HTR-8/SVneo (cell line): ENCODE results near the gene STAMBPL1.
A peak's percentile ranks its signal among the peaks of the same experiment; 100 is the strongest.
"Not testable (repeated sequence)": the region's sequence is repeated elsewhere in the genome, so short reads cannot be mapped to it uniquely, and the experiment has no call there.

Experiments
- DNase-seq: peaks from one replicate; pipeline ENCODE4 v3.0.0; 2011; ENCODE audit warnings: low spot score, mixed read lengths; ENCODE audit not compliant: insufficient read length
- FAIRE-seq: peaks from 2 replicates; lab custom pipeline; 2011; peaks lifted over from hg19 to GRCh38; lab: Jason Lieb, UNC

The STAMBPL1 gene

DNA sequence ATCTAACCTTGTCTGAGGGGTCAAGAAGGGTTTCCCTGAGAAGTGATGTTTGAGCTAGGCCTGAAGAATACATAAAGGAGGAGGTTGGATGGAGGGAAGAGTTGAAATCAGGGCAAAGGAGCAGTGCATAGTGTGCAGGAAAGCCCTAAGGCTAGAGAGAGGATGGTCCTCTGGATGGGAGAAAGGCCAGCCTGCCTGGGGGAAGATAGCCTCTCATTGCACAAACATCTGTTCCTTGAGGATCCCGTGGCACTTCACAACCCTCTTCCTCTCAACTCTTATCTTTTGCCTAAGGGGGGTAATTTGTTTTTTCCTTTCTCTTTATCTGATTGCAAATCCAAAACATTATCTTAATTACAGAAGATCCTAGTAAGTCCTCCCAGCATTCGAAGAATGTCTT, 35.7 kb downstream of the STAMBPL1 start:
- FAIRE-seq, result peak; percentile 13

DNA sequence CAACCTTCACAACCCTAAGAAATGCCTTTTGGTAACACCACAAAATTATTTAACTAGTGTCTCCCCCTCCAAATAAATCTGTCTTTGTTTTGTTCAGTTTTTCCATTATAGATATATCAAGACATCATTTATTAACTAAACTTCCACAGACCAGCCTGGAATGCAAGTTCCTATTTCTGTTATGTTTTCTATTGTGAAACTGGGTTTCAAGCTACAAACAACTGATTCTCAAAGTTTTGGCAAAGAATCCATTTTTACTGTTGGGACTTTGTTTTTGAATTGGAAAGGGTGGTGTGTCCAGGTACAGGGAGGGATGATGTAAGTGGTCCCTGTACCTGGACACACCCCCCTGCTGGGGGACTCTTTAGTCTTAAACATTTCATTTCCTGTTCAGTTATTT, 36.2 kb downstream of the STAMBPL1 start:
- no peak for FAIRE-seq
- no peak for DNase-seq

More for the DNA sequence above, 35.7 kb downstream of the STAMBPL1 start:
- no peak for DNase-seq

DNA sequence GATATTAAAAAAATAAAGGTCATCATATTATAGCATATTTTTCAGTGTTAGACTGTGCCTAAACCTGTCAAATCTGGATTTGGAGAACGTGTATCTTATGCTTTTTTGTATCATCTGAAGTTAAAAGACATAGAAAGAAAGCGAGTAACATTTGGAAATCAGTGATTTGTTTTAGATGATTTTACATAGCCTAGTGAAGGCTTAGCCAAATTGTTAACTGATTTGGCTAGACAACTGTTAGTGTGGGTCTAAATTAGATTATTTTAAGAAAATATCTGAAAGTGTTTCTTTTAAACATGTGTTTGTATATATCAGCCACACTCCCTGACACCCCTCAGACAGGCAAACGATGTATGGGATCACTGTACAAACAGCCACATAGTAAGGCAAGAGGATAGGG, 36.9 kb downstream of the STAMBPL1 start:
- no peak for DNase-seq
- FAIRE-seq, result no peak

DNA sequence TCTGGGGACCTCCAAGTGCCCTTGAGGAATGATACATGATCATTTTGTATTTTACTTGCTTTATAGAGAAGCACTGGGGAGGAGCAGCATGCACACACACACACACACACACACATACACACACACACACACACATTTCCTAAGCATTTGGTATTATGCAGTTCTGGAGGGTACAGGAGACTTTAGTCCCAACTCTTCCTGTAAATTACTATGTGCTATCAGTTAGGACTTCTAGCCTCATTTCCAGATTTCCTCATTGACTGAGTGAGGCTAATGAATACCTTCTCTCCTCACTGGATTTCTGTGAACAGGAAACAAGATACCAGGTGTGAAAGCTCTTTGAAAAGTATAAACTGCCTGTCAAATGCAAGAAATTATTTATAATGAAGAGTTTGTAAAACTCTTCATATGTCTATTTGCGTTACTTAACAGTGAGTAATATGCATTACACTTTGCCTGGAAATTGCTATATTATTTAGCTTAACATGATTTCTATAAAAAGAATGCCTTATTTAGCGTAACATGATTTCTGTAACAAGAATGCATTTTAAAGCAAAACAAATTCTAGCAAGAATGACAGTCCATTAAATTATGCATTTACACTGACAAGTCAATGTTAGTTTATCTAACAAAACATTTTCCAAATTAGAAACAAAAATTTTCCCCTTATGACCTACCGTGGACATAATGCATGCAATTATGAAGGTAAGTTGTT, 38.3 kb downstream of the STAMBPL1 start:
- DNase-seq (no peak), FAIRE-seq (no peak)

DNA sequence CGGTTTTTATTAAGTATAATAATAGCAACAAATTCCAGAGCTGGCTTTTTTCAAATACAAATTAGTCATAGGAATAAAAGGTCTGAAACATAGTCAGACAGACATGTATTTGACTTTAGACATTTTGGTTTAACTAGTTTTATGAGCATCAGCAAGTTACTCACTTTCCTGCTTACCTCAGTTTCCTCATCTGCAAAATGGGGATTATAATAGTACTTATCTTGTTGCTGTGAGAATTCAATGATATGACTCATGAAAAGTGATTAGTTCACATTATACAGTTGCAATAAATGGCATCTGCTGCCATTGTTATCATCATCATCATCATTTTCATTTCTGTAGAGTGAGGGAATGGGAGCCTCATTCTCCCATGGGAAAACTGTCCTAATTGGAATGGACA, 39.0 kb downstream of the STAMBPL1 start:
- FAIRE-seq (no peak), DNase-seq (no peak)

DNA sequence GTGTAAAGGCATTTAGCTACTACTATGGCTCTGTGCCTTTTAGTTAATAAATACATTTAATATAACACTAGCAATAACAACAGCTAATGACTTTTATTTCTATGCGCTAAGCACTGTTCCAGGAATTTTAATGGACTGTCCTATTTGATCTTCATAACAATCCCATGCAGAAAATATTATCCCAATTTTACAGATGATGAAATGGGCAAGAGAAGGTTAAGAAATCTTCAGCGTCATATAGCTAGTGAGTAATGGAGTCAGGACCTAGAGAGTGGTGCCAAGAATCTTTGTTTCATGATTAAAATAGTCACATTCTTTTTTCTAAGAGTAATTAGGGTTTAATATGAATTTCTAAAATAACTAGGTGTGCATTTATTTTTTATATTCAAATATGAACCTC, 40.2 kb downstream of the STAMBPL1 start:
- FAIRE-seq (no peak), DNase-seq (no peak)

DNA sequence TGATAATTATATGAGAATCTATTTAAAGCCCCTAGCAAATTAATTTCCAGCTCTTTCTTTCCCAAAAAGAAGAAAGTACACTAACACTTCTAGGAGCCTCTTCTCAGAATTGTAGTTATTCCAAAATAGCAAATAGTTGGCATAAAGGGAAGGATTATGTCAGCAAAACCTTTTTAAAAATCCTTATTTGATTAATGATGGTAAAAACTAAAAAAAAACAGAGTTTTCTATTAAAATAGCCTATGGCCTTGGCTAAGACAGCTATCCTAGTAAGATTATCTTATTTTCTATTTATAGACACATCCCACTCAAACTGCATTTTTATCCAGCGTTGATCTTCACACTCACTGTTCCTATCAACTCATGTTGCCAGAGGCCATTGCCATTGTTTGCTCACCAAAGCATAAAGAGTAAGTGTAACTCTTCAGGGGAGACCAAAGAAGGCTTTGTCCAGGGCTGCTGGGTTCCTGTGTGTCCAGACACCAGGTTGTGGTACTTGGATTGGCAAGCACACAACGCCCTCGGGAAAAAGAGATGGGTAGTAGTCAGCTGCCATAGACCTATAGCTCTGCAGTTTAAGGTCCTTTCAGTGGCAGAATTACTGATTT, 41.0 kb downstream of the STAMBPL1 start:
- DNase-seq, result no peak
- no peak for FAIRE-seq

DNA sequence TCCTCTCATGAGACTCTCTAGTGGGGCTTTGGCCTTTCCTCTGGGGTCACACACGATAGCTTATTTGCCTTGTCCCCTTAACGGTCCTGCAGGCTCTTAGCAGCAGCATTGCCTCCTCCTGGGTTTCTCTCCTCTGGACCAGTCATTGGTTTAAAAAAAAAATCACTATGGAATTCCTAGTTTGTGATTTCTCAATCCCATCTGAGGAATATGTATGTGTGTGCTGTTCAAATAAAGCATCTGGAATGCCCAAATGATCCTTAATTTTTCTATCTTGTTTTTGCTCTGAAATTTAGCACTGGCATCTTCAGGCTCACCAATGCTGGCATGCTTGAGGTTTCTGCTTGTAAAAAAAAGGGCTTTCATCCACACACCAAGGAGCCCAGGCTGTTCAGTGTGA, 42.0 kb downstream of the STAMBPL1 start:
- DNase-seq (no peak), FAIRE-seq (no peak)

DNA sequence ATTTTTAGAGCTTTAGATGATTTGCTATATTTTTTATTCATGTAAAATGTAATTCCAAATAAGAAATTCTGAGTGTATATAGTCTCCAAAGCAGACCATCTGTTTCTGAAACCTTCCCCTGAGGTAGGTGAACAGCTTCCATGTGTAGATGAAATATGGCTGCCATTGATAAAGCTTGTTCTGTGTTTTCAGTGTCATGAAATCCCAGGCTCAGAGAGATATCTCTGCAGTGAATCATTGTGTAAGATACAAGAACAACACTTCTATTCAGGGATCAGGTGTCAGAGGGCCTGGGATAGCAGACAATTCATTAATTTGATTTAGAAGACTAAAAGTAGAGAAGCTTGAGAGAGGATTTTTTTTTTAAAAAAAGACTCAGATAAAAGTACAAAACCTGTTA, 43.5 kb downstream of the STAMBPL1 start:
- FAIRE-seq (no peak), DNase-seq (no peak)

DNA sequence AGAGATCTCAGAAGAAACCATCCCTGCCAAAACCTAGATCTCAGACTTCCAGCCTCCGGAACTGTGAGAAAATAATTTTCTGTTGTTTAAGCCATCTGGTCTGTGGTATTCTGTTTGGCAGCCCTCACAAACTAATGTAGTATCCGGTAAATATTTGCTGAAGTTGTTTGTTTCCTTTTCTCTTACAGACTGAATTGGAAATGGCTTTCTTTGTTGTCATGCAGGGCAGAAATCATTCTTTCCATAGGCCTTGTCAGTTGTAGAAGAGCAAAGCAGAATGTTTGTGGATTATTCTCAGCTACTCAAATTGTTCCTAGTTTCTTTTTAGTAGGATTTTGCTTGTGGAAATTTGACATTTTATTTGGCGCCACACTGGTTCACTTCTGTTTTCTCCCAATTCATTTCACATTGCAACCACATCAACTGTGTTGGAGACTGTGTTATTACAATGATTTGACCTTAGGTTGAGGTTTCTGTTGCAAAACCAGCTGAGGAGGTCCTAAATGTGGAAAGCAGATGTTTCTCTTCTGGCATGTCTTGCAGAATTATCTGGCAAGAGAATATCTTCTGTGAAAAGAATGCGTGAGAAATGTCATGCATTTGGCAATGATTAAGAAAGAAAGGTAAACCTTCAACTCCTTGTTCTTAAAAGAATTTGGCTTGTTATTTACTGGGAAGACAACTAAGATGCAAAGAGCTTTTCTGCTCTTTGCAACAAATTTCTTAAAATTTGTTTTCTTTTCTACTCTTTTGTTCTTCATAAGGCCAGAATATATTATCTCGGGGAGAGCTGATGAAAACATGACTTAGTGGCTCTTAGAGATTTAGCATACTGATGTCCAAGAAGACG, 46.7 kb downstream of the STAMBPL1 start:
- DNase-seq (no peak), FAIRE-seq (no peak)

DNA sequence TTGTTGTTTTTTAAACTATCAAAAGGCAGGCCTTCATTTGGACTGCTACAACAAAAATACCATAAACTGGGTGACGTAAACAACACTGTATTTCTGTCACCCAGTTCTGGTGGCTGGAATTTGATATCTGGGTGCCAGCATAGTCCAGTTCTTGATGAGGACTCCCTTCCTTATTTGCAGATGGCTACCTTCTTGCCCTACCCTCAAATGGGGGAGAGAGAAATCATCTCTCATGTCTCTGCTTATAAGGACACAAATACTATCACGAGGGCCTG, 47.3 kb downstream of the STAMBPL1 start:
- FAIRE-seq, result no peak
- DNase-seq, result no peak

DNA sequence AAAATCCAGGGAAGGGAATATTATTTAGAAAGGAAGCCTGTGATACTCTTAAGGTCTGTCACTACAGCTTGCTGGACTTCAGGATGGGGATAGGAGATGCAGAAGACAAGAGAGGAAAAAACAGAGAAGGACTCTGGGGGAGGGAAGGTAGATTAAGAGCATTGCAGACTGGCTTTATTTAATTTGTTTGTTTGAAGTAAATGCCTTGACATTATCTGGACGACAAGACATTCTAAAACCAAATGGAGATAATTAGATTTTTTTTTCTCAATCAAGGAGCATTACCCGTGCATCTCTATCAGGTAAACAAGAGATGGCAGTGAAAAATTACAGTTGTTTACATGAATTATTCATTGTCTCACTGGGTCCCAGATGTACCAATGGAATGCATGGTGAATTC, 48.2 kb downstream of the STAMBPL1 start:
- no peak for FAIRE-seq
- no peak for DNase-seq

DNA sequence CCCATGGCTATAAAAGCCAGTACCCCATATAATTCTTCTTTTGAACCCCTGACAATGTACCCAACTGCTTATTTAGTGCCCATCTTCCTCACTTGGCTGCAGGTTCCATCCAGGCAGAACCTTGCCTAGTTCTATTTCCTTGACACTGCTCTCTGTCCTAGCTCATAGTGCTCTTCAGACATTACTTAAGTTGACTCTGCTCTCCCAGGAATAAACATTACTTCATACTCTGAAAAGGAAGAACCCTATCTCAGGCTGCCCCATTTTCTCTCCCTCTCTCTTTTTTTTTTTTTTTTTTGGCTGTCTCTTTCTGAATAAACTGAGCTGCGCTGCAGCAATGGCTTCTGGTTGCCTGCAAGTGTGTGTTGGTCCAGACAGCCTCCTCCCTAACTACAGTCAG, 51.5 kb downstream of the STAMBPL1 start:
- FAIRE-seq (no peak), DNase-seq (no peak)

DNA sequence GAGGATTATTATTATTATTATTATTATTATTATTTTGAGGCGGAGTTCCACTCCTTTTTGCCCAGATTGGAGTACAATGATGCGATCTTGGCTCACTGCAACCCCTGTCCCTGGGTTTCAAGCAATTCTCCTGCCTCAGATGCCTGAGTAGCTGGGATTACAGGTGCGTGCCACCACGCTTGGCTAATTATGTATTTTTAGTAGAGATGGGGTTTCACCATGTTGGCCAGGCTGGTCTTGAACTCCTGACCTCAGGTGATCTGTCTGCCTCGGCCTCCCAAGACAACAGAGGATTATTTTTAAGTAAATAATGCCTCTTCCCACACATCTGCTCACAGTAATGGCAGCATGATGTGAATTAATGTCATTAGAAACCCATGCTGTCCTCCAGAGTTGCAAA, 52.0 kb downstream of the STAMBPL1 start:
- not testable (repeated sequence) for DNase-seq, FAIRE-seq

DNA sequence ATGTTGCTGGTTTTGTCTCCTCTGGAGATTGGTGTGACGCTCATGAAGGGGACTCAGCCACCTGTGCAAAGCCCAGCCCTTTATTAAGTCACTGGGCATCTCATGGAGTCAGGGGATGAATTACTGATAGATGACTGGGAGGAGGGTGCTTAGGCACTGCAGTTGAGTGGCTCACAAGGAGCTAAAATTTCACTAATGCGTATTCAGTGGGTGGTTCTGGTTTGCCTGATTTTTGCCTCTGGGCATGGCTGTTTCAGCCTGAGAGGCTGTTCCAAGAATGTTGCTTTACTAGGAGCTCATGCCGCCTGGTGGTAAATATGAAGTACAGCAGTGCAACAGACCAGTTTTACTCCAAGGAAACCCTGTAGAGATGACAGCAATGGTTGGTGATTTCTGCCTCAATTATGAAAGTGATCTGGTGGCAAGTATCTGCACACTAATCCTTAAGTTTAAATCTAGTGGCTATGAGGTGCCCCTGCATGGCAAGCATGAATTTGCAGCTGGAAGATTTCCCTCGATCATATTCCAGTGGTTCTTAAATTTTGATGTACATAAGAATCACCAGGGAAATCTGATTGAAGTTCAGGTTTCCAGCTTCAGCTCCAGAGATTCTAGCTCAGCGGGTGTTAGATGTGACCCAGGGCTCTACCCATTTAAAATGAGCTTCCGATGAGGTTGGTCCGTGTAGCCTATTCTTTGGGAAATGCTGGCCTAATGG, 52.7 kb downstream of the STAMBPL1 start:
- DNase-seq (peak; percentile 71), FAIRE-seq (peak; percentile 80)

DNA sequence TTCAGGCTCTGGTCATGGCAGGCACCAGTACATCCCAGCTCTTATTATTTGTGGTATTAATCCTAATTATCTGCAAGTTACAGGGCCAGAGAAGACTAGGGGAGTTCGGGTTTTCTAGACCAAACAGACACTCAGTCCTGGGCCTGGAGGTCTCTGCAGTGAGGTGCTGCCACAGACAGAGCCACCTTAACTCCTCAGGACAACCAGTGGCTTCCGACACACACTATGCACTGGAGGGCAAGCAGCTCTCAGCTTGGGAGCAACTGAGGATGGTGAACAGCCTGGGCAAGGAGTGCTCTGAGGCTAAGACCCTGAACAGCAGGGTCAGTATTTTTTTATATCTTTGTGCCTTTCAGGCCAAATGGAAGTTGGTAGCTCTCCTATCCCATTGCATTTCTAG, 53.5 kb downstream of the STAMBPL1 start:
- FAIRE-seq (no peak), DNase-seq (no peak)

DNA sequence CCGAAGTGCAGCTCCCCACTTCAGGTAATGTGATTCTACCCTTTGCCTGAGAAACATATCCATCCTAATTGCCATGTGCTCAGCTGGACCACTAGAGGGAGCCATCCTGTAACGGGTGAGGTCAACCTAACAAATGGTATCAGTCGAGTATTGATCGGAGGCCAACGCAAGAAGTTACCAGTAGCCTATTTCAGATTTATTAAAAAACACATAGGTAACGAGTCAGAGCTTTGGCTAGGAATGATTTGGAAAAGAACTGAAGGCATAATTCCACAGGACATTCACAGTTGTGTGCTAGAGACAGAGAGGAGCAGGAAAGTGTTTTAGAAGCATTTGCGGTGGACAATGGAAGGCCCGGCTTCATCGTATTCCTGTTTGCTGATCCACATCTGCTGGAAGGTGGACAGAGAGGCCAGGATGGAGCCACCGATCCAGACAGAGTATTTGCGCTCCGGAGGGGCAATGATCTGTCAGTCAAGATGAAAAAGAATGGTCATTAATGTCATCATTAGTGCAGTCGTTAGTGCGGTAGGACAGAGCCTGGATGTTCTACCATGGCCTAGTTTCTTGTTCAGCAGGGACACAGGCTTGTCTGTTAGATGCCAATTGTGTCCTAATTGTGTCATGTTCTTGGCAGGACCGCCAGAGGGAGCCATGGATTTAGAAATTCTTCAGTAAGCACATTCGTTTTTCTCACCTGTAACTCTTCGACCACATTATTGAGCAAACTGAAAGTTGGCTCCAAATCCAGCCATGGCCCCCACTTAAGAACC, 55.0 kb downstream of the STAMBPL1 start:
- peak; percentile 45 for DNase-seq
- peak; percentile 83 for FAIRE-seq

DNA sequence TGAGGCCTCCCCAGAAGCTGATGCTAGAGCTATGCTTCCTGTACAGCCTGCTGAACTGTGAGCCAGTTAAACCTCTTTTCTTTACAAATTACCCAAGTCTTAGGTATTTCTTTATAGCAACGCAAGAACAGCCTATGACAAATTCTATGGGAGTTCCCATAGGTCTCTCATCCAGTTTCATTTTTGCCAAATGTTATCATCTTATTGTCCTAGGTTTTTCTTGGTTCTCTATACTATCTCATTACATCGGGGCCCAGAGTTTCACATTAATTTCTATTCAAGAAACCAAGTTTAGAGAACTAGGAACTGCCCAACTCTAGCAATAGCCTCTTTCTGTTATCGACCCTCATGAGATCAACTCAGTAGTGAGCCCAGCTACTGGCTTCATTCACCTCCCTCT, 56.6 kb downstream of the STAMBPL1 start:
- no peak for DNase-seq
- FAIRE-seq, result no peak

DNA sequence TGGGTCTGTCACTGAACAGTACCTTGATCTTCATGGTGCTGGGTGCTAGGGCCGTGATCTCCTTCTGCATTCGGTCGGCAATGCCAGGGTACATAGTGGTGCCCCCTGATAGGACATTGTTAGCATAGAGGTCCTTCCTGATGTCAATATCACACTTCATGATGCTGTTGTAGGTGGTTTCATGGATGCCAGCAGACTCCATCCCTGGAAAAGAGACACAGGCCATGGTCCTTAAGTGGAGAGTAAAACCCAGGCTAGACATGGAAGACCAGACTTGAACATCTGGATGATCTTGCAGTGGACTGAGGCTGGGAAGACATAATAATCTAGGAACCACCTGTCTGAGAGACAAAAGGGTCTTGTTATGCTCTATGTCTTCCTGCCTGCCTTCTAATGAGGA, 58.0 kb downstream of the STAMBPL1 start:
- DNase-seq, result no peak
- FAIRE-seq, result no peak

DNA sequence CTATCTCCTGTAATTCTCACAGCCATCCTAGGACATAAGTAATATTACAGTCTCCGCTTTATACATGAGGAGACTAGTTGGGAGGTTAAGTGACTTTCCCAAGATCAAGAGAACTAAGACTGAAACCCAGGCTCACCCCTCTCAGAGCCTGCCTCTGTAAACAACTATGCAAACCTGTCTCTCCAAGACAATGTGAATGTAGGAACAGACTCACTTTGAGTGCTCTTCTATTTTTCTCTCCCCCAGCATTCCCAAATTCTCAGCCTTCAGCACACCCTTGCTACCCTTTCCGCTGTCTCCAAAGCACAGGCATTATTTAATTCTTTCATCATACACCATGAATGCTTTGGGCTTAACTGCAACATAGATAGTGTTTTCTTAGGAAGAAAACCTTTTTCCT, 58.9 kb downstream of the STAMBPL1 start:
- FAIRE-seq (no peak), DNase-seq (no peak)
